ENCODE data around the gene TNFAIP8. TPM values are rescaled to one million over a fixed set of nuclear protein-coding genes. Genes with fewer than 3 reads are reported as not detected.

TNFAIP8 gene
- total RNA-seq, 4 donors from 2014 or later, result 20.2 to 26.2 (median 22.5) TPM

DNA sequence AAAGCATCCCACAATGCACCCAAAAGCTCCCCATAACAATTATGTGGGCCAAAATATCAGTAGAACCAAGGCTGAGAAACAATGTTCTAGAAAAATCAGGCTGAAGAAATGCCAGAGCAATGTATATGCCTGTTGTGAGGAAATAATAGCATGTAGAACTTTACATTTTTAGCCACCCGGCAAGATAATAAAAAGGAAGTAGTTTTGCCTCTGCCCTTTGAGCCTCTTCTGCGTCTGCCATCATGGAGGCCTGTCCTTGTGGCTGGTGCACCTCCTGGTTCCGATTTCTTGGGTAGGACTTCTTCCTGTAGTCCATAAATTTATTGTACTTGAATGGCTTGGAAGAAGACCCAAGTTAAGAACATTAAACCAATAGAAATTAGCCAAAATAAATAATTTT lies 38.9 kb upstream of the TNFAIP8 start:
- TF ChIP-seq, protein P1, sequence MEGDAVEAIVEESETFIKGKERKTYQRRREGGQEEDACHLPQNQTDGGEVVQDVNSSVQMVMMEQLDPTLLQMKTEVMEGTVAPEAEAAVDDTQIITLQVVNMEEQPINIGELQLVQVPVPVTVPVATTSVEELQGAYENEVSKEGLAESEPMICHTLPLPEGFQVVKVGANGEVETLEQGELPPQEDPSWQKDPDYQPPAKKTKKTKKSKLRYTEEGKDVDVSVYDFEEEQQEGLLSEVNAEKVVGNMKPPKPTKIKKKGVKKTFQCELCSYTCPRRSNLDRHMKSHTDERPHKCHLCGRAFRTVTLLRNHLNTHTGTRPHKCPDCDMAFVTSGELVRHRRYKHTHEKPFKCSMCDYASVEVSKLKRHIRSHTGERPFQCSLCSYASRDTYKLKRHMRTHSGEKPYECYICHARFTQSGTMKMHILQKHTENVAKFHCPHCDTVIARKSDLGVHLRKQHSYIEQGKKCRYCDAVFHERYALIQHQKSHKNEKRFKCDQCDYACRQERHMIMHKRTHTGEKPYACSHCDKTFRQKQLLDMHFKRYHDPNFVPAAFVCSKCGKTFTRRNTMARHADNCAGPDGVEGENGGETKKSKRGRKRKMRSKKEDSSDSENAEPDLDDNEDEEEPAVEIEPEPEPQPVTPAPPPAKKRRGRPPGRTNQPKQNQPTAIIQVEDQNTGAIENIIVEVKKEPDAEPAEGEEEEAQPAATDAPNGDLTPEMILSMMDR (IDR thresholded peaks at IDR 0.05), result no peak
- no peak for TF ChIP-seq POLR2A (IDR thresholded peaks at IDR 0.05; ENCODE audit: low read depth)
- no peak for TF ChIP-seq POLR2AphosphoS5 (IDR thresholded peaks at IDR 0.05)
- no peak for TF ChIP-seq EP300 (IDR thresholded peaks at IDR 0.05)

DNA sequence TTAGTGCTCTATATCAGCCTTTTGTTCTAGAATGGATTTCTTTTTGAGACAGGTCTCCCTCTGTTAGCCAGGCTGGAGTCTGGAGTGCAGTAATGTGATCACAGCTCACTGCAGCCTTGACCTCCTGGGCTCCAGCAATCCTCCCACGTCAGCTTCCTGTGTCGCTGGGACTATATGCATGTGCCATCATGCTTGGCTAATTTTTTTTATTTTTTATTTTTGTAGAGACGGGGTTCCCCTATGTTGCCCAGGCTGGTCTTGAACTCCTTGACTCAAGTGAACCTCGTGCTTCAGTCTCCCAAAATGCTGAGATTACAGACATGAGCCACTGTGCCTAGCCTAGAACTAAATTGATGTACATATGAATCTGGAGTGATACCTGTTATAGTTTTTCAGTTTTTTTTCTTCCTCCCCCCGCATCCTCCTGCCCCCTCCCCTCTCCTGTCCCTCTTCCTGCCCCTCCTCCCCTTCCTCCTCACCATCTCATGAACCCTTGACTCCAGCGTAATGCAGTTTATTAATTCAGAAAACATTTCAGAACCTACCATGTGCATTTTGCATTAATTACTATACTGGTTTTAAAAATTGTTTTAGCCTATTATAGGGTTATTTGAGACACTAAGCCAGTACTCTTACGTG lies 37.4 kb upstream of the TNFAIP8 start:
- WGBS, result 87% methylated on average over 7 of the region's 7 CpGs

More for the DNA sequence above, 38.9 kb upstream of the TNFAIP8 start:
- no peaks in the 10 kb centered on the region for H3K9me3 ChIP-seq
- 90% methylated on average over 3 of the region's 3 CpGs for WGBS
- peaks cover 0 to 27% (median 22%) of the 10 kb centered on the region in 4 donors for H3K4me1 ChIP-seq
- H3K36me3 ChIP-seq, result no peaks in the 10 kb centered on the region
- H3K4me3 ChIP-seq, result no peak overlapping the region
- intact Hi-C loops (cut with DNase I), result no loop called here
- H3K27me3 ChIP-seq, result no peaks in the 10 kb centered on the region
- DNase-seq (ENCODE audit: extremely low spot score), result no peak
- no peak overlapping the region for H3K27ac ChIP-seq (replicated peaks in 1 of 4)

DNA sequence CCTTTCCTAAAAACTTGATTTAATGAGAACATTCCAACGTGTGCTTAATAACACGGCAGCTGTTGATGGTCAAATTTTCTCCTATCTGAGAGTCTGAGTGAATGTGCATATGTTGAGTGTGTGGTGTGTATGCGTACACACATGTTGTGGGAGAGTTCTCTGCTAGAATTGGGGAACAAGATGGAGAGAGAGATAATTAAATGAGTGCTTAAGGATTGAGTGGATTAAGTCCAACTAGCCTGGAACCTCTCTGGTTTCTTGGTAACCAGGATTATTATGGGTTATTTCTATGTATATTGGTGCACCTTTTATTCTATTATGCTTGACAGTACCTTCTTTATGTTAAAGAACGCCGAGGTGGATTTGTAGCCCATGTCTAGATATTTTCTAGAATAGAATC lies 36.4 kb upstream of the TNFAIP8 start:
- TF ChIP-seq POLR2AphosphoS5 (IDR thresholded peaks at IDR 0.05), result no peak
- no peak for TF ChIP-seq EP300 (IDR thresholded peaks at IDR 0.05)
- TF ChIP-seq, protein P1 (IDR thresholded peaks at IDR 0.05), result no peak
- no peak for TF ChIP-seq POLR2A (IDR thresholded peaks at IDR 0.05; ENCODE audit: low read depth)

More for the DNA sequence above, 37.4 kb upstream of the TNFAIP8 start:
- intact Hi-C loops (cut with DNase I), result no loop called here
- Histone ChIP-seq H3K27me3 (no peaks in the 10 kb centered on the region), H3K9me3 (no peaks in the 10 kb centered on the region), H3K36me3 (no peaks in the 10 kb centered on the region), H3K4me3 (no peak overlapping the region), H3K27ac (replicated peaks in 1 of 4) (no peak overlapping the region), H3K4me1 (peaks cover 2 to 24% (median 21%) of the 10 kb centered on the region in 4 donors)
- DNase-seq (ENCODE audit: extremely low spot score), result no peak
- TF ChIP-seq POLR2AphosphoS5 (IDR thresholded peaks at IDR 0.05) (no peak), POLR2A (IDR thresholded peaks at IDR 0.05; ENCODE audit: low read depth) (no peak), EP300 (IDR thresholded peaks at IDR 0.05) (no peak)
- TF ChIP-seq, protein P1 (IDR thresholded peaks at IDR 0.05), result no peak

DNA sequence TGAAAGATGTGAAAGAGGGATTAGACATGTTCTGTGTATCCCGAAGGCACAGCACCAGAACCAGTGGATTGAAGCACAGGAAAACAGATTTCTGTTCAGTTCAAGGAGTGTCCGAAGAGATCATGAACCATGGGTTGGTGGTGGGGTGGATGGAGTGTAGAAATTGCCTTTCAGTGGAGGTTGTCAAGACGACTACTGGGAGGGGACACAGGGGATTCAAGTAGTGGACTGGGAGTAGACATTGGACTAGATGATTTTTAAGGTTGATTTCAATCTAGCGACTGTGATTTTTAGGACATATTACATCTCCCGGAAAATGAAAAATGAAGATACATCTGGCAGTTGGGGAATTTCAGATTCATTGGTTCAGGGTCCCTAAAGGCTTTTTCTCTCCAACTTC lies 35.9 kb upstream of the TNFAIP8 start:
- Histone ChIP-seq H3K4me1 (peaks cover 8 to 18% (median 14%) of the 10 kb centered on the region in 4 donors), H3K36me3 (no peaks in the 10 kb centered on the region), H3K9me3 (no peaks in the 10 kb centered on the region), H3K27ac (replicated peaks in 1 of 4) (no peak overlapping the region), H3K27me3 (no peaks in the 10 kb centered on the region), H3K4me3 (no peak overlapping the region)
- TF ChIP-seq POLR2A (IDR thresholded peaks at IDR 0.05; ENCODE audit: low read depth) (no peak), POLR2AphosphoS5 (IDR thresholded peaks at IDR 0.05) (no peak), EP300 (IDR thresholded peaks at IDR 0.05) (no peak)
- TF ChIP-seq, protein P1 (IDR thresholded peaks at IDR 0.05), result no peak
- 93% methylated on average over 5 of the region's 5 CpGs for WGBS
- intact Hi-C loops (cut with DNase I), result no loop called here
- DNase-seq (ENCODE audit: extremely low spot score), result no peak

More for the DNA sequence above, 36.4 kb upstream of the TNFAIP8 start:
- intact Hi-C loops (cut with DNase I), result no loop called here
- Histone ChIP-seq H3K4me3 (no peak overlapping the region), H3K27ac (replicated peaks in 1 of 4) (no peak overlapping the region), H3K36me3 (no peaks in the 10 kb centered on the region), H3K9me3 (no peaks in the 10 kb centered on the region), H3K4me1 (peaks cover 8 to 17% (median 15%) of the 10 kb centered on the region in 4 donors), H3K27me3 (no peaks in the 10 kb centered on the region)
- DNase-seq (ENCODE audit: extremely low spot score), result no peak
- WGBS, result 94% methylated on average over 5 of the region's 5 CpGs

Measured in esophagus muscularis mucosa (tissue), 4 donors.